NCI-H1092 treated with DMSO at 0.1 percent for 48 hours (cell line): ENCODE data around the gene TAB2.
A peak's percentile ranks its signal among the peaks of the same experiment; 100 is the strongest.

Experiments
- DNase-seq: peaks from one replicate; lab custom pipeline; 2025; lab: John Stamatoyannopoulos, UW

Gene TAB2

DNA sequence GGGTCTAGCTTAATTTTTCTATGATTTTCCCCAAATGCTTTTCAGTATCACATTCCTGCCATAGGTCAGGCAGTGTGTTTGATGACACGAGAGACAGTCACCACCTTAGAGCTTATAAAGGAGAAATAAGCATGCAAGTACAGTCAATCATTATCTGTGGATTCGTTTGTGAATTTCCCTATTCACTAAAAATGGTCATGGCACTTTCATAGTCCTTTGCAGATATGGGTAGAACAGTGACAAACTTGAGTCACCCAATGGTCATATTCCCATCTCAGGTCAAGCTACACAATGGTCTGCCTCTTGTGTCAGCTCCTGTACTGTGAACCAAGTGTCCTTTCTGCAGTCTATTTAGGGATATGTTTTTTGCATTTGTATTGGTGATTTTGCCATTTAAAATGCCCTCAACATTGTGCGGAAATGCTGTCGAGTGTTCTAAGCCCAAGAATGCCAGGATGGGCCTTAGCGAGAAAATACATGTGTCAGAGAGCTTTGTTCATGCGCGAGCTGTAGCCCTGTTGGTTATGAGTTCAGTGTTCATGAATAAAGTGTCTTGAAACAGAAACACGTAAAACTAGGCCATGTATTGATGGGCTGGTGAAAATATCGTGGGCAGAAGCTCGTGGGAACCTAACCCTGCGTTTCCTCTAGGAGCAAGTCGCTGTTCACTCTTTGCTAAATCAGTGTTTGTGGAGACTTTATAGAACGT is 102.3 kb downstream of the TAB2 start:
- DNase-seq: no peak

DNA sequence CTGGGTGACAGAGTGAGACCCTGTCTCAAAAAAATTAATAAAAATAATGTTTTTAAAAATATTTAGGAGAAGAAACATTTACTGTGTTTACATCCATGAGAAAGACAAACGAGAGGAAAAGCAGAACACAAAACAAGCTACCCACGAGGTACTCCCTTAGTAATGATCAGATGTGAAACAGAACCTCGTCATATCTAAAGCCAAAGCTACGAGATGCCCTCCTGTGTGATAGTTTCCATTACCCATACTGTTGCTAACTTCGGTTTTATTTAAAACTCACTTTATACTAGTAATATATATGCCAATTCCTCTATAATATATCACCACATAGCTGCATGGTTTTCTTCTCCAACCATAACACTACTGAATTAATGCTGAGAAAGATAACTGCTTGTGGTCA is 103.6 kb downstream of the TAB2 start:
- DNase-seq: no peak

DNA sequence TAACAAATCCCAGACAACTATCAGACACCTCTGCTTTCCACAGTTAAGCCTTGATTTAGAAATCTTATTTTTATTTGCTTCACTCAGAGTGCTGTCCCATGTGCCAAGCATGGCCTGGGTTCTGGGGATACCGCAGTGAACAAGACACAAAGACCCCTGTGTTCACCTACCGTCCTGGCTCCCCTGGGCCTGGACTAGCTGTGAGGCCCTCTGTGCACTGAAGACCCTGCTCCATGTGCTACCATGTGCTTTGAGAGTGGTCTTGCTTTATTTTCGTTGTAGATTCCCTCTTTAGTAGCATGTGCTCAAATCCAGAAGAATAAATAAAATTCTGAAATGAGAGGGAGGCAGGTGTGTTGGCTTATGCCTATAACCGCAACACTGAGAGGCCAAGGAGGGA is 105.1 kb downstream of the TAB2 start:
- DNase-seq: no peak

DNA sequence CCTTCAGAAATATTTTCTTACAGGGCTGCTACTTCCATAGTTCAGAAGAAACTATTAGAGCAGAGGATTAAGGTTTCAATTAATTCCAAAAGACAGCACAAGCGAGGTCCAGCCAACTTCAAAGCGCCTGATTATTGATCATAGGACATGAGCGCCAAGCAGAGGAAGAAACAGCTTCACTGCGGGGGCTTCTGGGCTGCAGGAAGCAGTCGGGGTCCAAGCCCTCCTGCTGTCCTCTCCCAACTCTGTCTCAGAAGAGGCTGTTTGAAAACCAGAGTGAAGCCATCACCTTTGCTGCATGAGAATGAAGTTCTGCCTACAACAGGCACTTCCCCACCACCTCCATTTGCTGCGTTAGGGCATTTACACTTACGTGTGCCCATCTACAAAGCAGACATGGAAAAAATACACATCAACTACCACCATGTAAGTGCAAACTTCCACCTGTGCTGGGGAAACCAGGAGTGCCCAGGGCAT is 106.5 kb downstream of the TAB2 start:
- DNase-seq: no peak

DNA sequence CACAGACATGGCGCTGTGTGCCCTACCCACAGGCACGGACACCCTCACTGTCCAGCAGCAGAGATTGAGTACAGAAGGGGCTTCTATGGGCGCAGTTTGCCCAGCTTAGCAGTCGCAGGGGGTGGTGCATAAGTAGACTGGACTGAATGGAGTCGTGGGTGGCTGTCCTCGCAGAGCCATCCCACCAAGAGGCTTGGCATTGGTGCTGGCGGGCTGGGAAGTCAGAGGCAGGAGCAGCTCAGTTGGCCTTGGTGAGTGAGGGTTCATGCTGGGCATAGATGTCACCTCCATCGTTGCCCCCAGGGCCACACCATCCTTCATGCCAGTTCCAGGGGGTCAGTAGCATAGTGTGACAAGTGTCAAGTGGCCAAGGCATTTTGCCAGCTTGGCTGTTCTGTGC is 107.7 kb downstream of the TAB2 start:
- no peak for DNase-seq

DNA sequence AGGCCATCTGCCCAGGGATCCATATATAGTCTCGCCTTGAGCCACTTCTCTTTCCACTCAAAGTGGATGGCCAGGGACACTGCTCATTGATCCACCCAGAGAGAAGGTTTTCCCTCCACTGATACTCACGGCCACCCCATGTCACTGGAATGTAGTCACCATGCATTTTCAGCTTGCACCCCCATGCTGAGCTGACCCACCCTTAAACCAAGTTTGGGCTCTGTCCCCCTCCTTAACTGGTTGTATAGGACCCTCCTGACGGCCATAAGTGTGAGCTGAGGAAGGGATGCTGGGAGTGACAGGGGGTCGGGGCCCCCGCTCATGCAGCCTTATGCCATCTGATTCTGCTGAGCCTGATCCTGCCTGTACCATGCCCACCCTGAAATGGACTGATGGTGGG is 108.2 kb downstream of the TAB2 start:
- no peak for DNase-seq

DNA sequence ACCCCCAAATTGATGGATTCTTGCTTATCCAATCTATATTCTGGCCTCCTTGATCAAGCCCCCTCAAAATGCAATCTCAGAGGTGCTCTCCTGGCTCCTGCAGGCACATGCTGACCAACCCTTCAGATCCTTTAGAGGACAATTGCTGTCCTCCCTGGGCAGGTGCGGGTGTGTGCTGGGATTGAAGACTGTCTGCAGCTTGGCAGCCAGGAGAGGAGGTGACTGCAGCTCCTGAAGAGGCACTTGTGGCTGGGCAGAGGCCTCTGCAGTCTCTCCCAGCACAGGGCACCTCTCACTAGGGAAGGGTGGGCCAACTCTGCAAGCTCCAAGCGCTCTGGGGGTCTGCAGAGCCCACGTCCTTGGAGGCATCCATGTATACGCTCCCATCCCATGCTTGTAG is 111.1 kb downstream of the TAB2 start:
- no peak for DNase-seq

DNA sequence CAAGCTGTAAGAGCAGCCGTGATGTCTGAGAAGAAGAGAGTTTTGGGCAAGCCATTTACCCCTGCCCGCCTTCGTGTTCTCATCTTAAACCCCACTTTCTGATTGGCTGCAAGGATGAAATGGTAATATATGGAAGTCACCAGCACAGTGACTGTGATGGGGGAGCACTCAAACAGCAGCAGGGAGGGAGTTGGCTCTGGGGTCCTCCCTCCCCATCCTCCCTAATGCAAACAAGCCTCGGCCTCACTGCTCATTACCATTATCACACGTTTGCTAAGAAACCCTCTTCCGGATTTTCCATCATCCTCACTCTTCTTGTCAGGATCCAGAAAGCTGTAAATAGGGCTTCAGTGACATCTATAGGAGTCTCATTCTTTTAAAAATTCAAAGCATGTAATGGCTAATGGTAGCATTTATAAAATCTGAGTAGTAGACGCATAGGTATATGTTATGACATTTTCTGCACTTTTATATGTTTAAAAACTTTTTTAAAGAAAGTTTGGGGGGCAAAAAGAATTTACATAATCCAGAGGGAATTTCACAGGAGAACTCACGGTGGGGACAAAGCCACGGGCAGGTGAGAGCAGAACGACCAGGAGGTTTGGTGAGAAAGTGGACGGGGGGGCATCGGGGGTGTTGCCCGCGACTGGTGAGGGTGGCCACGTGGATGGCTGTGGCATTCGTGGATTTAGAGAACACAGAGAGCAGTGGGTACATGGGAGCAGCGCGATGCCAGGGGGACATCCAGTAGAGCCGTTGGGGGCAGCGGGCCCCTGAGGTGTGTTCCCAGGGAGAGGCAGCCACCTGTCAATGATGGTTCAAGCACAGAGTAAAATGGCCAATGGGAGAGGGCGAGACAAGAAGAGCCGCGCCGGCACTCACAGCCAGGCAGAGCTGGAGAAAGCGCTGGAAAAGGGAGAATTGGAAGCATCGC is 112.2 kb downstream of the TAB2 start:
- DNase-seq: no peak

DNA sequence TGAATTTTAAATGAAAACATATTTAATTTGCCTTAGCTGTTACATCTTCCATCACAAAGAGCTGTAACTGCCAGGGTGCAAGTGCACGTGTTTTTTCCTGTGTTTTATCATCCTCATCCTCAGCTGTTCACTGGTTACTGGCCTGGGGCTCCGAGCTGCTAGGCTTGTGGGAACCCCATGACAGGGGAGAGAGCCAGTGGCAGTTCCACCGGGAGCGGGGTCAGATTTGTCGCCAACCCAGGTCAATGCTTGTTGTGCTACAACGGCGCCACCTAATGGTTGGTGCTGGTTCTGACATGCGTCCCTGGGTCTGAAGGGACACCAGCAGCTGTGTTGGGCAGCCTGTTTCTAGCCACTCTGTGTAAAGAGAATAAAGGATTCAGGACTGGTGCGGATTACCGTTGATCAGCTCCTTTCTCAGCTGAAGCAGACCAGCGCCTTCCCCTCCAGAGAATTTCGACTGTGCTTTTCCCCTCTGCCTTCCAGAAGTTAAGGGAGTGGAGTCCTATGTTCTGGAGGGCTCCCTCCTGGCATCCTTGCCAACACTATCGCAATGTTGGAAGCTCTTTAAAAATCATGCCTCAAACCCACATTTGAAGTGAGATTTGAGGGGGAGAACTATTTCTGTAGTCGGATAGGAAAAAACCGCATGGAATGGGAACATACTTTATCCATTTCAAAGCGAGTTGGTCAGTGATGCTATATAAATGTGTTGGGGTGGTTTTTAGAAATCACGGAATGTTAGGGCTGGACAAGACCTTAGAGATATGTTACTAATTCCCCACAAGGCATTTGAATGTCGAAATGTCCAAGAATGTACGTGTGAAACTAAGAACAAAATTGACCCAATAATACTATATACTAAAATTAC is 114.6 kb downstream of the TAB2 start:
- peak; percentile 84 for DNase-seq

DNA sequence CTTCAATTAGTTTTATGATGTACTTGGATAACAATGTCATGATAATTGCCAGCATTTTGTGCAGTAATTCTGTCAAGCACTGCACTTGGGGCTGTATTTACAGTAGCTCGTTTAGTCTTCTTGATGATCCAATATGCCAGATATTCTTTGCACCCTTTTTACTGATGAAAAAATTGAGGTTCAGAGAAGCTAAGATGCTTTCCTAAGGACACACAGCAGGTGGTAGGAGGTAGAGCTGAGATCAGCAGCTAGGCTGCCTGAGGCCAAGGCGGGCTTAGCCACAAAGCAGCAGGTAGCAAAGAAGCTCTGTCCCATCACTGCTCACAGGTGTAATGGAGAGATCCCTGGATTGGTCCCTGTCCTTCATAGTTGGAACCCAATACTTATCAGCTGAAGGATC is 115.9 kb downstream of the TAB2 start:
- no peak for DNase-seq

DNA sequence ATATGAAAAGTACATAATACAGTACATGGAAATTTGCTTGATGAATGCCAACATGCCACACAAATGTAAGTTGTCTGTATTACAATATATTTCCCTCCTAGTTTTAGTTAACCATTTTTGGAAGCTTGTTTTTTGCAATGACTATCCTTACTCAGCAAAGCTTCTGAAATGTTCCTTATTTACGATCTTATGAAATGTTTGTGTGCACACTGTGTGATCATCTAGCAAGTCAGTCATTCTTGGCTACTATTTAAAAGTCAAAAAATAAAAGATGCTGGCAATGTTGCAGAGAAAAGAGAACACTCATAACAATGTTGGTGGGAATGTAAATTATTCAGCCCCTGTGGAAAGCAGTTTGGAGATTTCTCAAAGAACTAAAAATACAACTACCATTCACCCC is 116.4 kb downstream of the TAB2 start:
- DNase-seq: no peak

DNA sequence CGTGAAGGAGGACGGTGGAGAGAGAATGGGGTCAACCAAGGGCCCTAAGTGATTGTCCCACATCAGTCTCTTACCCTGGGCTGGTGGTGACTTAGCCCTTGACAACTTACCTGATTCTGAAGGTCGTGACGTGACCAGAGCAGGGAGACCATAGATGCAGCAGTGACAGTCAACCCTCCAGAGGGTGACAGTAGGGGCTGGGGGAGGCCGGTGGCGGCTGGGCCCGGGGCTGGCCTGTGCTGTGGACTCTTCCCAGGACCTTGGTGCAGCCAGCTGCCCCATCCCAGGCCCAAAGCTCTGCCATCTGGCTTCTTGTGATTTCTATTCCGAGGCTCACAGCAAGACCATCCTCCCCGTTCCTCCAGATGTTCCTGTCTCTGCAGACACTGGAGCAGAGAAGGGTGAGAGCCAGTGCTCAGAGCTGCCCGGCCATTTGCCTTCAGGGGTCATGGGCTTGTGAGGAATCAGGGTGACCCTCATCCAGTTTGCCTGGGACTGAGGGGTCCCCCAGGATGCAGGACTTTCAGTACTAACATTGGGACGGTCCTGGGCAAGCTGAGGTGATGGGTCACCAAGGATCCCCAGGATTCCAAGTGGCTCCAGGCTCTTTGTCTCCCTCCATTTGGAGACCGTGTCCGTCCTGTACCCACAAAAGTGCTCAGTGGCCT is 118.5 kb downstream of the TAB2 start:
- DNase-seq: no peak

DNA sequence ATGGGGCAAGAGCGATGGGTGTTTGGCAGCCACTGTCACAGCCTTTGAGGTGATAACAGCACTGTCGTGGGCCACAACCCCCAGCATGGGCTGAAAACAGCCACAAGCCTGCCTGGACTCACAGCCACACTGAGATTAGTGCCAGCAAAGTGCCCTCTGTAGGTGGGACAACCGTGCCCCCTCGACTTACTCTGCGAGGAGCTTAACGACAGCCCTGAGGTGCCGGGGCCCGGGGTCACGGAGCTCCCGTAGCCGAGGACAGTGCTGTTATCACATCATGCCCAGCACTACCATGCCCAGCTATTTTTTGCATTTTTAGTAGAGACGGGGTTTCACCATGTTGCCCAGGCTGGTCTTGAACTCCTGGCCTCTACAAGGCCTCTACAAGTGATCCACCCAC is 119.1 kb downstream of the TAB2 start:
- no peak for DNase-seq

DNA sequence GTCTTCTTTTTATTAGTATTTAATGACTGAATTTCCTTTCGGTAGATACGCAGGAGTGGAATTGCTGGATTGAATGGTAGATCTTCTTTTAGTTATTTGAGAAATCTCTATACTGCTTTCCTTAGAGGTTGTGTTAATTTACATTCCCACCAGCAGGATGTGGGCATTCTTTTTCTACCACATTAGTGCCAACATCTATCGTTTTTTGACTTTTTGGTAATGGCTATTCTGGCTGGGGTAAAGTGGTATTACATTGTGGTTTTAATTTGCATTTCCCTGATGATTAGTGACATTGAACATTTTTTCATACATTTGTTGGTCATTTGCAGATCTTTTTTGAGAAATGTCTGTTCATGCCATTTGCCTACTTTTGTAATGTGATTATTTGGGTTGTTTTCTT is 119.7 kb downstream of the TAB2 start:
- no peak for DNase-seq

DNA sequence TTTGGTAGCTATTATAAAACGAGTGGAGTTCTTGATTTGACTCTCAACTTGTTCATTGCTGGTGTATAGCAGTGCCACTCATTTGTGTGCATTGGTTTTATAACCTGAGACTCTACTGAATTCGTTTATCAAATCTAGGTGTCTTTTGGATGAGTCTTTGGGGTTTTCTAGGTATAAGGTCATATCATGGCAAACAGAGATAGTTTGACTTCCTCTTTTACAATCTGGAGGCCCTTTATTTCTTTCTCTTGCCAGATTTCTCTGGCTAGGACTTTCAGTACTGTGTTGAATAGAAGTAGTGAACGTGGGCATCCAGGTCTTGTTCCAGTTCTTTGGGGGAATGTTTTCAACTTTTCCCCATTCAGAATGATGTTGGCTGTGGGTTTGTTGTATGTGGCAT is 121.3 kb downstream of the TAB2 start:
- DNase-seq: no peak

DNA sequence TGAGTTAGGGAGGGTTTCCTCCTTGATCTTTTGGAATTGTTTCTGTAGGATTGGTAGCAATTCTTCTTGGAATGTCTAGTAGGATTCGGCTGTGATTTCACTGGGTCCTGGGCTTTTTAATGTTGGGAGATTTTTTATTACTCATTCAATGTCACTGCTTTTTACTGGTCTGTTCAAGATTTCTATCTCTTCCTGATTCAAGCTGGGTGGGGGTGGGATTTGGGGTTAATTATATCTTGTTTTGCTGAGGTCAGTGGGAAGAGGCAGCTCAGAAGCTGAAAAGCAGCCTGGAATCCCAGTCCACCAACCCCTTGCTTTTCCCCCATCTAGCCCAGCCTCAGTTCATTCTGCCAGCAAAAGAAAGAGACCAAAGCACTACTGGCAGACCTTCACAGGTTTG is 122.1 kb downstream of the TAB2 start:
- DNase-seq: no peak

DNA sequence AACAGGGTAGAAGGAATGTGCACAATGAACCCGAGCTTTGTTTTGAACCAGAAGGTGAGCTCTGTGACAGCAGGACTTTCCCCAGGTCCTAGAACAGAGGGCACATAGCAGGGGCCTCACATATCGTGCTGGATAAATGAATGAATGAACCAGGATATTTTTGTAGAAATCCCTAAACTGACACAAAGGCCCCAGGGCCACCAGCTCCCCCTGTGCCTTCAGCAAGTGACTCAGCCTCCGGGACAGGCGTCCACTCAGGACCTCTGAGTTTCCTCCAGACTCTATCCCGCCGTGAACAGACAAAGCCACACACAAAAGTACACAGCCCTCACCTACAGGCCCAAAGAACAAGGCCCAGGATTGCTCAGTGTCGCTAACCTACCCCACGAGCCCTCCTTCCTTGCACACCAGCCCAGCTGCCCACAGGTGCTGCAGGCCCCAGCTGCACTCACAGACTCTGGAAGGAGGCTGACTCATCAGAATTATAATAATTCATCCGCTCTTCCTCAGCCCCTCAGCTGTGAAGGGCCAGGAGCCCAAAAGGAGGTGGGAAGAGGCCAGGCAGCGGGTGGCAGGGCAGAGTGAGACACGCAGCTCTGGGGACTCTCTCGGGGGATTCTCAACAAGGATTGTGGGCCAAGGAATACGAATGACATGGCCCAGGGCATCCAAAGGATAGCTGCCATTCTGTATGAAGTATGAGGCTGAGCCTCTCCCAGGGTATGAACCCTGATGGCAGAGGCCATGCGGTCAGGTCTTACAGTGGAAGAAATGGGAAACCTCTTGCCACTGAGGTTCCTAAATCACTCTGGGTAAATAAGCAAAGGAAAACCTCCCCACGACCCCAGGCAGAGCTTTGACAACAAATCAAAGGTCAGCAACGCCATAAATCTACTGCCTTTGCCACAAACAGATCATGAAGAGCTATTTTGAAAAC is 123.5 kb downstream of the TAB2 start:
- DNase-seq: no peak

DNA sequence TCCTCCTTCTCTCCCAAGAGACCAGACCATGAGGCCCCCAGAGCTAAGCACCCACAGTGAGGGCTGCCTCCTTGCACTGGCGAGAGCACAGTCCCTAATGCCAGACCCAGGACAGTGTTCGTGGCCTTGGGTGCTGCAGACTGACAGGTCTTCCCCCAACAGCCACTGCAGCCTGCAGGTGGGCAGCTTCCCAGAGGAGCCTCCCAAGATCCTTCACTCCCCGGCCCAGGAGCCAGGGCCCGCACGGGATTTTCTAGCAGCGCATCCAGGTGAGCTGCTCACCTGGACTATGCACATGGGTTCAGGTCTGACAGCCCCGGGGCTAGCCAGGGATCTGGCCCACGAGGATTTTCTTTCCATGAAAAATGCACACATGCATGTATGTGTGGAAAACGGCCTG is 124.2 kb downstream of the TAB2 start:
- DNase-seq: no peak

DNA sequence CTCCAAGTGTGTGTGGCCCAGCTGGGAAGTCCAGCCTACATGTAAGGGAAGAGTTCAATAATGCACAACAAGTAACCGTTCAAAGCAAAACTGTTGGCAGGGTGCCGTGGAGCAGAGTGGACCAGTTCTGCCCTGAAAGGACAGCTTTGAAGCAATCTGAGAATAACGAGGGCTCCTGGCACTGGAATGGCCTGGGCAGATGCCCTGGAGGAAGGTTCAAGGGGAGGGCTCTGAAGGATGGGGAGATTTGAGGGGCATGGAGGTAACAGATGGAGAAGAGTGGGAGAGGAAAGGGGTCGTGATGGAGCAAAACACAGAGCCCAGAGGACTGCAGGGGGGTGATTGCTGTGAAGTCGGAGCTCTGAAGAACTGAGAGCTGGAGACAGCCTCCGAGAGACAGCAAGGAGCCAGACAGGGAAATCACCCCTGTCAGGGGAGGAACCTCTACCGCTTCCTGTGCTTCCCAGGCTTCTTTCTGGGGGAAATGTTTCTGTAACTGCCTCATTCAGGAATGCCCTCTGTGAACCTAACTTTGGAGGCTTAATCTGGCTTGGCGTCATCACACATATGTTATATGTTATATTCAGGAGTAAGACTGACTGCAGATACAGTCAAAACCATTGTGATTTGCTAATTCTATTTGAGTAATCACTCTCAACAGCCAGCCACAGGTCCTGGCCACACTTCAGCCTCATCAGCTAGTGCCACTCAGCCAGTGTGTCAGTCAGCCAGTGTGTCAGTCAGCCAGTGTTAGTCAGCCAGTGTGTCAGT is 126.1 kb downstream of the TAB2 start:
- DNase-seq: no peak
